Measurements from ENCODE around the gene ROBO3. TPM values are rescaled to one million over a fixed set of nuclear protein-coding genes. Genes with fewer than 3 reads are reported as not detected.

Gene ROBO3
- total RNA-seq, 1 experiment from 2014 or later, result 21.3 TPM

DNA sequence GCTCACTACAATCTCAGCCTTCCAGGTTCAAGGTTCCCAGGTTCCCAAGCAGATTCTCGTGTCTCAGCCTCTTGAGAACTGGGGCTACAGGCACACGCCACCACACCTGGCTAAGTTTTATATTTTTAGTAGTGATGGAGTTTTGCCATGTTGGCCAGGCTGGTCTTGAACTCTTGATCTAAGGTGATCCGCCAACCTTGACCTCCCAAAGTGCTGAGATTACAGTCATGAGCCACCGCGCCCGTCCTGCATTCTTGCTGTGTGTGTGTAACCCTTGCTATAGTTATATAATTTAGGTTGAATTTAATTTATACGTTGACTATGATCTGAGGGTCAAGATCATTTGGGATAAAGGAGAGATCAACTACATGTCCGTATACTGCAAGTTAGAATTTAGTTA lies 29.3 kb upstream of the ROBO3 start:
- peaks cover 41% of the 10 kb centered on the region for H3K27me3 Mint-ChIP-seq (ENCODE audit: low read depth)
- H3K9me3 Mint-ChIP-seq, result no peaks in the 10 kb centered on the region
- TF ChIP-seq NFE2L1 (CRISPR knock-in tag; IDR thresholded peaks at IDR 0.05) (no peak), TEAD1 (CRISPR knock-in tag; IDR thresholded peaks at IDR 0.05) (no peak), ZNF219 (CRISPR knock-in tag; IDR thresholded peaks at IDR 0.05; ENCODE audit: borderline replicate concordance) (no peak), FOXP1 (CRISPR knock-in tag; IDR thresholded peaks at IDR 0.05; ENCODE audit: borderline replicate concordance) (no peak), NR3C1 (CRISPR knock-in tag; conservative IDR thresholded peaks at IDR 0.05; ENCODE audit: low read depth) (no peak), ATF1 (CRISPR knock-in tag; IDR thresholded peaks at IDR 0.05) (no peak), SOX15 (CRISPR knock-in tag; IDR thresholded peaks at IDR 0.05) (no peak), RELA (CRISPR knock-in tag; IDR thresholded peaks at IDR 0.05; ENCODE audit: borderline replicate concordance) (no peak), ZNF423 (CRISPR knock-in tag; IDR thresholded peaks at IDR 0.05) (no peak), GTF2I (CRISPR knock-in tag; conservative IDR thresholded peaks at IDR 0.05) (no peak), MXD4 (CRISPR knock-in tag; IDR thresholded peaks at IDR 0.05; ENCODE audit: borderline replicate concordance) (no peak), USF1 (CRISPR knock-in tag; IDR thresholded peaks at IDR 0.05) (no peak), PRRX2 (CRISPR knock-in tag; IDR thresholded peaks at IDR 0.05) (no peak), NR1H2 (CRISPR knock-in tag; IDR thresholded peaks at IDR 0.05) (no peak), HMGA2 (CRISPR knock-in tag; IDR thresholded peaks at IDR 0.05) (no peak), MYBL2 (CRISPR knock-in tag; IDR thresholded peaks at IDR 0.05) (no peak)
- TF ChIP-seq, protein P1, sequence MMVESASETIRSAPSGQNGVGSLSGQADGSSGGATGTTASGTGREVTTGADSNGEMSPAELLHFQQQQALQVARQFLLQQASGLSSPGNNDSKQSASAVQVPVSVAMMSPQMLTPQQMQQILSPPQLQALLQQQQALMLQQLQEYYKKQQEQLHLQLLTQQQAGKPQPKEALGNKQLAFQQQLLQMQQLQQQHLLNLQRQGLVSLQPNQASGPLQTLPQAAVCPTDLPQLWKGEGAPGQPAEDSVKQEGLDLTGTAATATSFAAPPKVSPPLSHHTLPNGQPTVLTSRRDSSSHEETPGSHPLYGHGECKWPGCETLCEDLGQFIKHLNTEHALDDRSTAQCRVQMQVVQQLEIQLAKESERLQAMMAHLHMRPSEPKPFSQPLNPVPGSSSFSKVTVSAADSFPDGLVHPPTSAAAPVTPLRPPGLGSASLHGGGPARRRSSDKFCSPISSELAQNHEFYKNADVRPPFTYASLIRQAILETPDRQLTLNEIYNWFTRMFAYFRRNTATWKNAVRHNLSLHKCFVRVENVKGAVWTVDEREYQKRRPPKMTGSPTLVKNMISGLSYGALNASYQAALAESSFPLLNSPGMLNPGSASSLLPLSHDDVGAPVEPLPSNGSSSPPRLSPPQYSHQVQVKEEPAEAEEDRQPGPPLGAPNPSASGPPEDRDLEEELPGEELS (CRISPR knock-in tag; IDR thresholded peaks at IDR 0.05), result no peak
- TF ChIP-seq, protein P2, sequence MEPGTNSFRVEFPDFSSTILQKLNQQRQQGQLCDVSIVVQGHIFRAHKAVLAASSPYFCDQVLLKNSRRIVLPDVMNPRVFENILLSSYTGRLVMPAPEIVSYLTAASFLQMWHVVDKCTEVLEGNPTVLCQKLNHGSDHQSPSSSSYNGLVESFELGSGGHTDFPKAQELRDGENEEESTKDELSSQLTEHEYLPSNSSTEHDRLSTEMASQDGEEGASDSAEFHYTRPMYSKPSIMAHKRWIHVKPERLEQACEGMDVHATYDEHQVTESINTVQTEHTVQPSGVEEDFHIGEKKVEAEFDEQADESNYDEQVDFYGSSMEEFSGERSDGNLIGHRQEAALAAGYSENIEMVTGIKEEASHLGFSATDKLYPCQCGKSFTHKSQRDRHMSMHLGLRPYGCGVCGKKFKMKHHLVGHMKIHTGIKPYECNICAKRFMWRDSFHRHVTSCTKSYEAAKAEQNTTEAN (CRISPR knock-in tag; IDR thresholded peaks at IDR 0.05), result no peak
- TF ChIP-seq, protein P3, sequence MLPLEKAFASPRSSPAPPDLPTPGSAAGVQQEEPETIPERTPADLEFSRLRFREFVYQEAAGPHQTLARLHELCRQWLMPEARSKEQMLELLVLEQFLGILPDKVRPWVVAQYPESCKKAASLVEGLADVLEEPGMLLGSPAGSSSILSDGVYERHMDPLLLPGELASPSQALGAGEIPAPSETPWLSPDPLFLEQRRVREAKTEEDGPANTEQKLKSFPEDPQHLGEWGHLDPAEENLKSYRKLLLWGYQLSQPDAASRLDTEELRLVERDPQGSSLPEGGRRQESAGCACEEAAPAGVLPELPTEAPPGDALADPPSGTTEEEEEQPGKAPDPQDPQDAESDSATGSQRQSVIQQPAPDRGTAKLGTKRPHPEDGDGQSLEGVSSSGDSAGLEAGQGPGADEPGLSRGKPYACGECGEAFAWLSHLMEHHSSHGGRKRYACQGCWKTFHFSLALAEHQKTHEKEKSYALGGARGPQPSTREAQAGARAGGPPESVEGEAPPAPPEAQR (CRISPR knock-in tag; IDR thresholded peaks at IDR 0.05), result no peak
- peaks cover 27% of the 10 kb centered on the region for H3K4me1 Mint-ChIP-seq
- H3K36me3 Mint-ChIP-seq, result no peaks in the 10 kb centered on the region
- DNase-seq (ENCODE audit: low spot score) (no peak), ATAC-seq (no peak)
- CTCF ChIA-PET, result interaction anchor here (0.7 to 5.1 kb wide), 22 partner anchors 26 to 430 kb away, joined by 3 to 66 read pairs (median 6); partner anchors contain the start of genes CCDC15, ESAM, MSANTD2 and ROBO3
- no peak overlapping the region for H3K27ac Mint-ChIP-seq
- POLR2A ChIA-PET, result no interaction called here
- H3K4me3 Mint-ChIP-seq, result peak overlapping the region; percentile 59; the same call in 1 of the 2 replicates

GRCh38 chr11:124837491-124837856 lies 27.8 kb upstream of the ROBO3 start:
- DNase-seq (ENCODE audit: low spot score) (no peak), ATAC-seq (peak; percentile 40)
- H3K4me3 Mint-ChIP-seq, result no peak overlapping the region
- ChIA-PET CTCF (interaction anchor here (0.6 to 5.1 kb wide), 21 partner anchors 9 to 421 kb away, joined by 3 to 66 read pairs (median 6); partner anchors contain the start of genes CCDC15, ESAM, MSANTD2 and ROBO3), POLR2A (no interaction called here)
- peaks cover 34% of the 10 kb centered on the region for H3K27me3 Mint-ChIP-seq (ENCODE audit: low read depth)
- peaks cover 32% of the 10 kb centered on the region for H3K4me1 Mint-ChIP-seq
- H3K27ac Mint-ChIP-seq, result no peak overlapping the region
- no peaks in the 10 kb centered on the region for H3K9me3 Mint-ChIP-seq
- H3K36me3 Mint-ChIP-seq, result no peaks in the 10 kb centered on the region
- TF ChIP-seq ZNF121 (CRISPR knock-in tag; IDR thresholded peaks at IDR 0.05), result no peak
- no peak for TF ChIP-seq MLX (CRISPR knock-in tag; IDR thresholded peaks at IDR 0.05)
- no peak for TF ChIP-seq ELF4 (CRISPR knock-in tag; IDR thresholded peaks at IDR 0.05; ENCODE audit: low read depth)
- TF ChIP-seq, protein P4, sequence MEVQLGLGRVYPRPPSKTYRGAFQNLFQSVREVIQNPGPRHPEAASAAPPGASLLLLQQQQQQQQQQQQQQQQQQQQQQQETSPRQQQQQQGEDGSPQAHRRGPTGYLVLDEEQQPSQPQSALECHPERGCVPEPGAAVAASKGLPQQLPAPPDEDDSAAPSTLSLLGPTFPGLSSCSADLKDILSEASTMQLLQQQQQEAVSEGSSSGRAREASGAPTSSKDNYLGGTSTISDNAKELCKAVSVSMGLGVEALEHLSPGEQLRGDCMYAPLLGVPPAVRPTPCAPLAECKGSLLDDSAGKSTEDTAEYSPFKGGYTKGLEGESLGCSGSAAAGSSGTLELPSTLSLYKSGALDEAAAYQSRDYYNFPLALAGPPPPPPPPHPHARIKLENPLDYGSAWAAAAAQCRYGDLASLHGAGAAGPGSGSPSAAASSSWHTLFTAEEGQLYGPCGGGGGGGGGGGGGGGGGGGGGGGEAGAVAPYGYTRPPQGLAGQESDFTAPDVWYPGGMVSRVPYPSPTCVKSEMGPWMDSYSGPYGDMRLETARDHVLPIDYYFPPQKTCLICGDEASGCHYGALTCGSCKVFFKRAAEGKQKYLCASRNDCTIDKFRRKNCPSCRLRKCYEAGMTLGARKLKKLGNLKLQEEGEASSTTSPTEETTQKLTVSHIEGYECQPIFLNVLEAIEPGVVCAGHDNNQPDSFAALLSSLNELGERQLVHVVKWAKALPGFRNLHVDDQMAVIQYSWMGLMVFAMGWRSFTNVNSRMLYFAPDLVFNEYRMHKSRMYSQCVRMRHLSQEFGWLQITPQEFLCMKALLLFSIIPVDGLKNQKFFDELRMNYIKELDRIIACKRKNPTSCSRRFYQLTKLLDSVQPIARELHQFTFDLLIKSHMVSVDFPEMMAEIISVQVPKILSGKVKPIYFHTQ (CRISPR knock-in tag; IDR thresholded peaks at IDR 0.05), result no peak
- TF ChIP-seq SP1 (CRISPR knock-in tag; conservative IDR thresholded peaks at IDR 0.05), result no peak
- TF ChIP-seq STAT6 (CRISPR knock-in tag; conservative IDR thresholded peaks at IDR 0.05; ENCODE audit: low read depth), result no peak
- no peak for TF ChIP-seq GRHL2 (CRISPR knock-in tag; IDR thresholded peaks at IDR 0.05; ENCODE audit: insufficient replicate concordance, severe bottlenecking)

All from WTC11 (cell line).